ENCODE data around the gene MS4A18. TPM values are rescaled to one million over a fixed set of nuclear protein-coding genes. Genes with fewer than 3 reads are reported as not detected.

The MS4A18 gene
- total and polyA plus RNA-seq, 2 donors (not counting 3 experiments of a cell fraction or from before 2014, with no cell fraction given): not detected

- Histone ChIP-seq H2AFZ (ENCODE audit: low read depth, low read length) (no peak overlapping the region), H3K9ac (replicated peaks; ENCODE audit: extremely low read depth, insufficient read depth, low read length) (no peak overlapping the region), H3K4me3 (replicated peaks in 1 of 3; ENCODE audit: insufficient read depth in 1 of 3, low read depth in 1 of 3, low read length in 3 of 3) (no peak overlapping the region), H3K79me2 (ENCODE audit: control insufficient read depth, insufficient read depth, low read length) (no peaks in the 10 kb centered on the region), H3K4me1 (ENCODE audit: control insufficient read depth, extremely low read depth, insufficient read depth, low read length) (peaks cover 24% of the 10 kb centered on the region), H3K9me1 (replicated peaks; ENCODE audit: control insufficient read depth, extremely low read depth, insufficient read depth, low read length) (no peaks in the 10 kb centered on the region), H3K36me3 (ENCODE audit: control insufficient read depth in 2 of 2, extremely low read depth in 1 of 2, insufficient read depth in 2 of 2, low read length in 2 of 2) (no peaks in the 10 kb centered on the region), H3K27ac (ENCODE audit: insufficient read depth, low read depth, low read length) (no peak overlapping the region), H4K20me1 (replicated peaks; ENCODE audit: control insufficient read depth, extremely low read depth, insufficient read depth, low read length) (no peaks in the 10 kb centered on the region), H3K4me2 (ENCODE audit: insufficient read depth, low read length) (no peak overlapping the region), H3K27me3 (ENCODE audit: control insufficient read depth in 2 of 2, insufficient read depth in 2 of 2, low read length in 2 of 2) (peaks cover 0 to 7% of the 10 kb centered on the region in 2 experiments), H3K9me3 (replicated peaks; ENCODE audit: control insufficient read depth, insufficient read depth, low read length) (no peaks in the 10 kb centered on the region)
- ChIA-PET POLR2A (no interaction called here), CTCF (interaction anchor here (1.6 to 2.6 kb wide), 4 partner anchors 12 to 108 kb away, joined by 3 to 9 read pairs (median 6); no protein-coding TSS in a partner anchor)
- dilution Hi-C loops (cut with MboI; ENCODE audit: extremely low pct_ligation_motif_present, low sequenced_read_pairs): no loop called here
- BruUV-seq (replicated peaks): no TSS peak
- FAIRE-seq: no peak
- DNase-seq (ENCODE audit: low read depth, low spot score): no peak
- no peak for TF ChIP-seq FOS (IDR thresholded peaks at IDR 0.05; ENCODE audit: borderline replicate concordance, insufficient read depth, low read length)
- no peak for TF ChIP-seq POLR2A (IDR thresholded peaks at IDR 0.05; ENCODE audit: low read depth, low read length)
- no peak for TF ChIP-seq CTCF (IDR thresholded peaks at IDR 0.05; ENCODE audit: extremely low read depth in 1 of 2, insufficient read depth in 1 of 2, low read depth in 1 of 2, low read length in 2 of 2)
- no peak for TF ChIP-seq GATA2 (IDR thresholded peaks at IDR 0.05; ENCODE audit: insufficient read depth, insufficient read length, low read depth, low read length)
- no peak for TF ChIP-seq MAX (IDR thresholded peaks at IDR 0.05; ENCODE audit: insufficient read depth, insufficient read length)
- TF ChIP-seq MYC (IDR thresholded peaks at IDR 0.05; ENCODE audit: low read depth, low read length): no peak
- TF ChIP-seq POLR2AphosphoS5 (IDR thresholded peaks at IDR 0.05; ENCODE audit: insufficient read depth, low read depth, low read length): no peak
- intact Hi-C loops (cut with micrococcal nuclease): no loop called here
These were observed 66.8 kb downstream of the MS4A18 start for GRCh38 chr11:60791153-60791933.

Data from endothelial cell of umbilical vein (primary cell).